Heart left ventricle (tissue), 16 donors: ENCODE measurements around the gene CPA3. TPM values are rescaled to one million over a fixed set of nuclear protein-coding genes. Genes with fewer than 3 reads are reported as not detected.

Experiments
- ATAC-seq, 4 donors: fragments of 200-7000 bp; cut with Tn5 transposase; one replicate each; pipeline ENCODE4 v1.9.1; 2020 to 2022; ENCODE audit warnings: moderate library complexity in 4 of 4, mild to moderate bottlenecking in 3 of 4, moderate number of reproducible peaks in 1 of 4
- DNase-seq, 5 donors: peaks; one replicate each; pipeline ENCODE4 v3.0.0-alpha.2; 2020
- H3K27ac ChIP-seq, 12 donors: fragments of 200-600 bp; sonication (generic) in 4 of 12; one replicate each; pipeline versions ENCODE4 v1.5.0 to v1.8.0; 2016 to 2022; ENCODE audit warnings: mild to moderate bottlenecking in 2 of 12
- H3K27me3 ChIP-seq, 9 donors: fragments of 200-600 bp; sonication (generic) in 2 of 9; one replicate each; pipeline versions ENCODE4 v1.5.1 to v1.8.0; 2016 to 2022; ENCODE audit warnings: mild to moderate bottlenecking in 3 of 9
- H3K36me3 ChIP-seq, 9 donors: fragments of 200-600 bp; sonication (generic) in 2 of 9; one replicate each; pipeline versions ENCODE4 v1.5.0 to v1.8.0; 2018 to 2022; ENCODE audit warnings: mild to moderate bottlenecking in 2 of 9
- H3K4me1 ChIP-seq, 12 donors: fragments of 200-600 bp; sonication (generic) in 4 of 12; one replicate each; pipeline versions ENCODE4 v1.5.0 to v1.8.0; 2016 to 2022; ENCODE audit warnings: mild to moderate bottlenecking in 3 of 12
- H3K4me3 ChIP-seq, 12 donors: fragments of 200-600 bp; sonication (generic) in 4 of 12; one replicate each; pipeline versions ENCODE4 v1.5.0 to v1.8.0; 2017 to 2022; ENCODE audit warnings: mild to moderate bottlenecking in 9 of 12, moderate library complexity in 4 of 12
- H3K9me3 ChIP-seq, 12 donors: fragments of 200-600 bp; sonication (generic) in 4 of 12; one replicate each; pipeline versions ENCODE4 v1.5.0 to v1.8.0; 2016 to 2022; ENCODE audit warnings: mild to moderate bottlenecking in 1 of 12
- POLR2A ChIP-seq, 2 donors: fragments of 450-650 bp; IDR thresholded peaks; one replicate each; pipeline ENCODE4 v1.6.1; 2017; ENCODE audit warnings: antibody characterized with exemption in 2 of 2, mild to moderate bottlenecking in 2 of 2, moderate library complexity in 2 of 2
- WGBS, 4 donors: extraction: QIAGEN DNeasy Blood & Tissue Kit in 2 of 4; methylation state at CpG; one replicate each; pipeline versions ENCODE4 v1.1.5 to v1.1.7; 2013 to 2018; 5-methylcytosine and 5-hydroxymethylcytosine counted together
- intact Hi-C, 10 donors: fragments of 100-400 bp; cut with DNase I; formaldehyde crosslinking; loops; one replicate each; pipeline versions ENCODE4 v1.11.1 to v1.14.2; 2022
- long read RNA-seq, 3 donors: library from polyadenylated mRNA; unstranded; transcript quantifications; one replicate each; pipeline ENCODE4 v2.0.0, GENCODE V29; 2020 to 2021
- polyA plus RNA-seq, 2 donors: library from polyadenylated mRNA; stranded (reverse); fragments of 200-250 nt; gene quantifications; one replicate each; pipeline ENCODE4 v1.2.3, GENCODE V29; 2013
- total RNA-seq, 9 donors: library from RNA; depleted of rRNA in 2 of 9; stranded (reverse); fragments of >200 nt in 2 of 9; fragmentation: NEBNext Ultra II Directional in 3 of 9; extraction: Animal tissue kit (Norgen Biotek cat#: 25700) in 3 of 9; gene quantifications; one replicate each; pipeline versions ENCODE4 v1.1.0 to v1.2.4, GENCODE V29; 2016 to 2023
- TF ChIP-seq, protein P1 (sequence below), 12 donors: fragments of 200-600 bp; sonication (generic) in 4 of 12; IDR thresholded peaks; one replicate each; pipeline versions ENCODE4 v1.5.0 to v1.8.0; 2018 to 2022; ENCODE audit warnings: antibody characterized with exemption in 12 of 12, mild to moderate bottlenecking in 5 of 12
- donor health status: ischemic (EF 13 %, LVEDD 7.1; RV severe dilation, severe dysfunction).
- donor health status: healthy with polysubstance abuse.
- donor health status: DM: no; HTN: yes; CAD: no.
- donor health status: DM: no; HTN: no; CAD: no.
- donor health status: ischemic (EF 25% LVEDD 6.9; RV normal size, moderate dysfunction).
- donor health status: ischemic (EF 25% LVEDD 5.7; RV mildly dilated, moderate dysfunction).
- donor health status: healthy.
- donor health status: DM: yes; HTN: yes; CAD: no.
- donor health status: ischemic (EF 35%, LVEDD 5.7; RV mildly dilated, moderate dysfunction).
- donor health status: nonischemic (EF 11% LVEDD 7.7; RV severe dilation, severe dysfunction).
- donor health status: DM: yes; HTN: yes; CAD: no.
- donor health status: PGD.
- donor health status: ischemic (EF 29% LVEDD 5.4; RV normal size, mild dysfunction).
- donor health status: nonischemic (EF 23%, LVEDD 6.1; RV moderate dilation, normal function).

The CPA3 gene, protein sequence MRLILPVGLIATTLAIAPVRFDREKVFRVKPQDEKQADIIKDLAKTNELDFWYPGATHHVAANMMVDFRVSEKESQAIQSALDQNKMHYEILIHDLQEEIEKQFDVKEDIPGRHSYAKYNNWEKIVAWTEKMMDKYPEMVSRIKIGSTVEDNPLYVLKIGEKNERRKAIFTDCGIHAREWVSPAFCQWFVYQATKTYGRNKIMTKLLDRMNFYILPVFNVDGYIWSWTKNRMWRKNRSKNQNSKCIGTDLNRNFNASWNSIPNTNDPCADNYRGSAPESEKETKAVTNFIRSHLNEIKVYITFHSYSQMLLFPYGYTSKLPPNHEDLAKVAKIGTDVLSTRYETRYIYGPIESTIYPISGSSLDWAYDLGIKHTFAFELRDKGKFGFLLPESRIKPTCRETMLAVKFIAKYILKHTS
- total RNA-seq (1 to 10 TPM in 4 of 9 donors, under 1 TPM in 4, not detected in 1; 0.43 to 5.1 (median 1.1) TPM), polyA plus RNA-seq (under 1 TPM in 1 of 2 donors, not detected in 1; 0.85 TPM)
- long read RNA-seq, donor 1, result 0 reads
- long read RNA-seq, donor 2, result 0 reads
- long read RNA-seq, donor 3, result 0 reads

DNA sequence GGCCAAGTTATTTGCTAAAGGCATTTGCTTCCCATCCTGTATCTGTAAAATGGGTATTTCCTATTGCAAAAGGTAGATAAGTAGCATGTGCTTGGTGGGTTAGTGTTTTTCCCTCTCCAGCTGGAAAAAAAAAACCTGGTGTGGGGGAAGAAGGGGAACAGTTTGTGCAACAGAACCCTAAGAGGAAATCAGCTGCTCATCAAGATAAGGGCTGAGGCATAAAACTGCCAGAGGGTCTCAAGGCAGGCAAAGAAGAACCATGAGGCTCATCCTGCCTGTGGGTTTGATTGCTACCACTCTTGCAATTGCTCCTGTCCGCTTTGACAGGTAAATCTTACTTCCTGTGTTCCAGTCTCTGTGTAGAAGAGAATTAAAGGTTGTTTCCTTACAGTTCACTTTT lies at the start of gene CPA3:
Gene CPA3, plus strand, starts transcription at position 248 of the 400 bp plus-strand sequence. Its CDS starts 12 bp downstream, at position 260.
- intact Hi-C loops, result loop anchor here in 2 of 10 donors (10.0 kb wide), 1 partner anchor 410 kb away; no protein-coding TSS in a partner anchor
- H3K4me3 ChIP-seq, result no peak within 1 kb of the TSS
- peaks cover 0 to 26% (median 3%) of the 10 kb centered on the region in 9 donors for H3K27me3 ChIP-seq
- 67 to 80% (median 73%) methylated on average over 1 of the region's 1 CpG for WGBS, 4 donors
- no peak within 1 kb of the TSS for H3K27ac ChIP-seq
- ATAC-seq (no peak), DNase-seq (no peak)
- no peak for TF ChIP-seq POLR2A (IDR thresholded peaks at IDR 0.05)
- TF ChIP-seq, protein P1, sequence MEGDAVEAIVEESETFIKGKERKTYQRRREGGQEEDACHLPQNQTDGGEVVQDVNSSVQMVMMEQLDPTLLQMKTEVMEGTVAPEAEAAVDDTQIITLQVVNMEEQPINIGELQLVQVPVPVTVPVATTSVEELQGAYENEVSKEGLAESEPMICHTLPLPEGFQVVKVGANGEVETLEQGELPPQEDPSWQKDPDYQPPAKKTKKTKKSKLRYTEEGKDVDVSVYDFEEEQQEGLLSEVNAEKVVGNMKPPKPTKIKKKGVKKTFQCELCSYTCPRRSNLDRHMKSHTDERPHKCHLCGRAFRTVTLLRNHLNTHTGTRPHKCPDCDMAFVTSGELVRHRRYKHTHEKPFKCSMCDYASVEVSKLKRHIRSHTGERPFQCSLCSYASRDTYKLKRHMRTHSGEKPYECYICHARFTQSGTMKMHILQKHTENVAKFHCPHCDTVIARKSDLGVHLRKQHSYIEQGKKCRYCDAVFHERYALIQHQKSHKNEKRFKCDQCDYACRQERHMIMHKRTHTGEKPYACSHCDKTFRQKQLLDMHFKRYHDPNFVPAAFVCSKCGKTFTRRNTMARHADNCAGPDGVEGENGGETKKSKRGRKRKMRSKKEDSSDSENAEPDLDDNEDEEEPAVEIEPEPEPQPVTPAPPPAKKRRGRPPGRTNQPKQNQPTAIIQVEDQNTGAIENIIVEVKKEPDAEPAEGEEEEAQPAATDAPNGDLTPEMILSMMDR (IDR thresholded peaks at IDR 0.05), result no peak
- H3K4me1 ChIP-seq, result no peaks in the 10 kb centered on the region
- H3K9me3 ChIP-seq, result no peaks in the 10 kb centered on the region
- H3K36me3 ChIP-seq, result no peaks in the 10 kb centered on the region

DNA sequence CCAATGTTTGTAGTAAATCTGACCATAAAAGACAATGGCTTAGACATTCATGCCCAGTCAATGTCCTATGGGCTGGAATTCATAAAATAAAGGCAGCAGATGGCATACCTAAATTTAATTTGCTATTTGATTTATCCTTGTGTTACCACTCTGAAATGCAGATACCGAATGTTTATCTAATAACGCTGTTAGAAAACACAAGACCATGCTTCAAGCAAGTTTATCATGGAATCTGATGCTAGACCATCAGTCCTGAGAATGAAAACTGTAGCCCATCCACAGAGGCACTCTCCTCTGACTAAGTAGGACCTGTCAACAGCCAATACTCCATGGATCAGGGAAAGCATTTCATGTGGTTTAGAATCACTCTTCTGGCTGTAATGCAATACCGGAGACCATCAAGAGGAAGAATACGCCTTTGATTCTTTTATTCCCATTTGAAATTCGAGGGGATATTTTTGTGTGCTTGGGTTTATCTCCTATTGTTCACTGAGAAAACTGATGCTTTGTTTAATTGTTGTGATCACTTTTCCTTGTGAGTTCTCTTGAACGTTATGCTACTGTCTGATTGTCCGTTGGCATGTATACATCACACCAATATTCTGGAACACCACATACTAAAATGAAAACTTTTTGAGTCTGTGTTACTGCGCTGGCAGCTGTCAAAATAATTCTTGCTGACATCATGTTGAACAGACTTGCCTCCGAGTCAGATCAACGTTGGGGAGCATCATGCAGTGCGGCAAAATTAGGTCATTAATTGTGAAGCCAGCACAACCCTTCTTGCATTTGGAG lies 49.6 kb upstream of the CPA3 start:
- H3K9me3 ChIP-seq, result no peaks in the 10 kb centered on the region
- H3K36me3 ChIP-seq, result no peaks in the 10 kb centered on the region
- no peaks in the 10 kb centered on the region for H3K27me3 ChIP-seq
- DNase-seq (no peak), ATAC-seq (no peak)
- intact Hi-C loops, result no loop called here
- WGBS, 4 donors, result 66 to 84% (median 78%) methylated on average over 11 of the region's 11 CpGs
- no peak overlapping the region for H3K4me3 ChIP-seq
- no peak overlapping the region for H3K27ac ChIP-seq
- H3K4me1 ChIP-seq, result no peaks in the 10 kb centered on the region
- no peak for TF ChIP-seq POLR2A (IDR thresholded peaks at IDR 0.05)
- TF ChIP-seq, protein P1 (IDR thresholded peaks at IDR 0.05), result no peak

DNA sequence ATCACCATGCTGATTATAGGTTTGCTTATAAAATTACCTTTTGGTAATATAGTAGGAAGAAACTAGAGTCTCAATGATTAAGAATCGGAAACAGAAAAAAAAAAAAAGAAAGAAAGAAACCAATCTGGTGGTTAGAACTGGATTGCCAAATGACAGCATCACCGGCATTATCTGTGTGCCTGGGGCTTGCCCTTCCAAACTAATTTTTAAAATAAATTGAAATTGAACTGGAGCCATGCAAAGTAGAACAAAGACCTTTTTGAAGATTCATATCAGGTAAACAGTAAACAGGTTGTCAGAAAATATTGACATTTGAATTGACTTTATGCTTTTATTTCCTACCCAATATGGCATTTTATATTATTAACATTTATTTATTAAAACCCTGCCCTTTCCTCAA lies 48.7 kb upstream of the CPA3 start:
- Histone ChIP-seq H3K36me3 (no peaks in the 10 kb centered on the region), H3K27ac (no peak overlapping the region), H3K4me3 (no peak overlapping the region), H3K9me3 (peaks cover 0 to under 1% (median 0%) of the 10 kb centered on the region in 12 donors), H3K27me3 (no peaks in the 10 kb centered on the region), H3K4me1 (no peaks in the 10 kb centered on the region)
- DNase-seq, result no peak
- TF ChIP-seq, protein P1 (IDR thresholded peaks at IDR 0.05), result no peak
- ATAC-seq, result no peak
- WGBS, 4 donors, result 79 to 89% (median 87%) methylated on average over 2 of the region's 2 CpGs
- intact Hi-C loops, result no loop called here
